ENCODE data around the gene HAPLN3. TPM values are rescaled to one million over a fixed set of nuclear protein-coding genes. Genes with fewer than 3 reads are reported as not detected.

Gene HAPLN3
- total and polyA plus RNA-seq, 10 donors, result 9.7 to 36.0 (median 16.2) TPM

- H3K27ac ChIP-seq, result peak within 1 kb of the TSS; percentile 1 to 83 (median 72)
- no peaks in the 10 kb centered on the region for H3K9me3 ChIP-seq
- TF ChIP-seq POLR2AphosphoS5 (IDR thresholded peaks at IDR 0.05), result peak; percentile 70 to 83 (median 81)
- peak in 1 of 3 donors; percentile 15 for TF ChIP-seq POLR2A (IDR thresholded peaks at IDR 0.05)
- TF ChIP-seq CTCF (IDR thresholded peaks at IDR 0.05 in 8 of 11, conservative IDR thresholded peaks at IDR 0.05 in 3 of 11), result peak in 2 of 11 experiments; percentile 13 to 21
- WGBS, 5 donors, result 0 to 1% (median 1%) methylated on average over 27 to 67 of the region's 67 CpGs
- peak; percentile 90 for DNase-seq
- peaks cover 0 to 35% (median 13%) of the 10 kb centered on the region in 6 donors for H3K4me1 ChIP-seq
- peaks cover 0 to 17% (median 0%) of the 10 kb centered on the region in 7 donors for H3K27me3 ChIP-seq (replicated peaks in 1 of 7)
- H3K36me3 ChIP-seq, result peaks cover 0 to 21% (median 0%) of the 10 kb centered on the region in 6 donors
- intact Hi-C loops (cut with DNase I; ENCODE audit: low total_unique reads), result no loop called here
- peak within 1 kb of the TSS; percentile 52 to 82 (median 75) for H3K4me3 ChIP-seq
Measured at GRCh38 chr15:88913017-88913849, 17.9 kb upstream of the HAPLN3 start, which contains the start of gene MFGE8. TSS of gene MFGE8 (minus strand) at chr15:88913379. CDS start at chr15:88913319, 60 bp downstream.

GRCh38 chr15:88912500-88912921, 17.2 kb upstream of the HAPLN3 start:
- DNase-seq, result no peak
- TF ChIP-seq POLR2A (IDR thresholded peaks at IDR 0.05) (no peak), POLR2AphosphoS5 (IDR thresholded peaks at IDR 0.05) (no peak), CTCF (IDR thresholded peaks at IDR 0.05 in 8 of 11, conservative IDR thresholded peaks at IDR 0.05 in 3 of 11) (no peak)
- intact Hi-C loops (cut with DNase I; ENCODE audit: low total_unique reads), result no loop called here
- Histone ChIP-seq H3K36me3 (peaks cover 0 to 26% (median 0%) of the 10 kb centered on the region in 6 donors), H3K27me3 (replicated peaks in 1 of 7) (peaks cover 0 to 13% (median 0%) of the 10 kb centered on the region in 7 donors), H3K4me1 (peaks cover 0 to 33% (median 13%) of the 10 kb centered on the region in 6 donors), H3K27ac (peak overlapping the region; percentile 1 to 83 (median 72)), H3K4me3 (peak overlapping the region; percentile 52 to 82 (median 75)), H3K9me3 (no peaks in the 10 kb centered on the region)
- 7 to 17% (median 15%) methylated on average over 17 to 20 of the region's 20 CpGs for WGBS, 5 donors

- Histone ChIP-seq H3K27me3 (replicated peaks in 1 of 7) (peaks cover 0 to 13% (median 0%) of the 10 kb centered on the region in 7 donors), H3K9me3 (no peaks in the 10 kb centered on the region), H3K27ac (peak overlapping the region in 1 of 8 donors; percentile 81), H3K4me3 (peak overlapping the region in 4 of 8 donors; percentile 72 to 82 (median 77)), H3K36me3 (peaks cover 0 to 31% (median 0%) of the 10 kb centered on the region in 6 donors), H3K4me1 (peaks cover 0 to 33% (median 13%) of the 10 kb centered on the region in 6 donors)
- 74 to 90% (median 87%) methylated on average over 5 of the region's 5 CpGs for WGBS, 5 donors
- TF ChIP-seq POLR2A (IDR thresholded peaks at IDR 0.05) (no peak), CTCF (IDR thresholded peaks at IDR 0.05 in 8 of 11, conservative IDR thresholded peaks at IDR 0.05 in 3 of 11) (no peak), POLR2AphosphoS5 (IDR thresholded peaks at IDR 0.05) (no peak)
- no peak for DNase-seq
- intact Hi-C loops (cut with DNase I; ENCODE audit: low total_unique reads), result no loop called here
Measured at GRCh38 chr15:88911766-88912118, 16.4 kb upstream of the HAPLN3 start.
